B cell (primary cell): ENCODE results near the gene CTH. TPM values are rescaled to one million over a fixed set of nuclear protein-coding genes. Genes with fewer than 3 reads are reported as not detected.
A peak's percentile ranks its signal among the peaks of the same experiment; 100 is the strongest.
"Not testable (repeated sequence)": the region's sequence is repeated elsewhere in the genome, so short reads cannot be mapped to it uniquely, and the experiment has no call there.

ENCODE experiments used
- ATAC-seq: fragments of 200-7000 bp; cut with Tn5 transposase; one replicate; pipeline ENCODE4 v1.10.0; 2021; ENCODE audit warnings: low read depth, mild to moderate bottlenecking, moderate number of reproducible peaks, moderate library complexity
- CTCF ChIA-PET: fragments of 350-600 bp; sonication (Branson Sonifier 250); formaldehyde crosslinking; loops from one replicate; lab custom pipeline; 2021; ENCODE audit warnings: antibody characterized with exemption, inconsistent platforms; lab: Charles Lee
- POLR2A ChIA-PET: fragments of 350-600 bp; sonication (Branson Sonifier 250); formaldehyde crosslinking; loops from one replicate; lab custom pipeline; 2021; ENCODE audit warnings: antibody characterized with exemption; lab: Charles Lee
- DNase-seq: peaks from one replicate; pipeline ENCODE4 v3.0.0; 2013
- H2AFZ ChIP-seq: 2 replicates; pipeline ENCODE4 v1.6.1; 2012; ENCODE audit warnings: mild to moderate bottlenecking, low read depth, low read length; ENCODE audit not compliant: insufficient read depth, poor library complexity, severe bottlenecking
- H3K27ac ChIP-seq, 2 donors: 1 replicate in 1 of 2; 2 replicates in 1 of 2; pipeline ENCODE4 v1.5.1; 2012 to 2013; ENCODE audit warnings: low read length in 2 of 2, mild to moderate bottlenecking in 2 of 2, moderate library complexity in 1 of 2
- H3K27me3 ChIP-seq, 4 experiments: fragments of 200-600 bp in 1 of 4; sonication (generic) in 1 of 4; replicated peaks in 1 of 4; 1 replicate in 2 of 4; 2 replicates in 2 of 4; pipeline versions ENCODE4 v1.6.1 to v1.7.0; 2013 to 2016; ENCODE audit warnings: low read length in 3 of 4, mild to moderate bottlenecking in 2 of 4, mixed read lengths in 1 of 4, moderate library complexity in 1 of 4; ENCODE audit not compliant: insufficient read depth in 4 of 4, control insufficient read depth in 3 of 4; ENCODE audit errors: control extremely low read depth in 1 of 4
- H3K36me3 ChIP-seq, 2 experiments: replicated peaks in 1 of 2; 1 replicate in 1 of 2; 2 replicates in 1 of 2; pipeline versions ENCODE4 v1.6.1 to v1.7.1; 2013; ENCODE audit warnings: low read length in 1 of 2; ENCODE audit not compliant: insufficient read depth in 2 of 2, control insufficient read depth in 1 of 2; ENCODE audit errors: control extremely low read depth in 1 of 2, extremely low read depth in 1 of 2
- H3K4me1 ChIP-seq, 2 donors: fragments of 200-600 bp in 1 of 2; sonication (generic) in 1 of 2; 1 replicate in 1 of 2; 2 replicates in 1 of 2; pipeline versions ENCODE4 v1.5.1 to v1.6.1; 2013 to 2017; ENCODE audit warnings: low read length in 2 of 2; ENCODE audit not compliant: control insufficient read depth in 2 of 2, insufficient read depth in 2 of 2
- H3K4me2 ChIP-seq: replicated peaks from 2 replicates; pipeline ENCODE3; 2012; ENCODE audit warnings: mild to moderate bottlenecking, low read depth, low read length; ENCODE audit not compliant: poor library complexity, severe bottlenecking
- H3K4me3 ChIP-seq, 5 experiments: fragments of 200-600 bp in 1 of 5; sonication (generic) in 1 of 5; 1 replicate in 3 of 5; 2 replicates in 2 of 5; pipeline versions ENCODE4 v1.5.1 to v1.7.0; 2011 to 2016; ENCODE audit warnings: low read length in 4 of 5, mild to moderate bottlenecking in 4 of 5, low read depth in 2 of 5, control low read depth in 1 of 5, moderate library complexity in 1 of 5; ENCODE audit not compliant: insufficient read depth in 1 of 5; ENCODE audit errors: control extremely low read depth in 1 of 5, extremely low read depth in 1 of 5
- H3K79me2 ChIP-seq: fragments of 200-600 bp; sonication (generic); one replicate; pipeline ENCODE4 v1.6.0; 2016; ENCODE audit warnings: low read length; ENCODE audit not compliant: control insufficient read depth, insufficient read depth
- H3K9ac ChIP-seq: fragments of 200-600 bp; sonication (generic); 2 replicates; pipeline ENCODE4 v1.6.1; 2017; ENCODE audit warnings: mild to moderate bottlenecking, low read length, moderate library complexity
- H3K9me3 ChIP-seq, 3 donors: one replicate each; pipeline versions ENCODE4 v1.6.1 to v1.7.1; 2013; ENCODE audit warnings: low read length in 2 of 3; ENCODE audit not compliant: control insufficient read depth in 2 of 3, insufficient read depth in 1 of 3; ENCODE audit errors: control extremely low read depth in 1 of 3
- H4K20me1 ChIP-seq: 2 replicates; pipeline ENCODE4 v1.6.0; 2012; ENCODE audit warnings: mild to moderate bottlenecking, low read length; ENCODE audit not compliant: insufficient read depth, control insufficient read depth, poor library complexity, severe bottlenecking
- H3K27ac Mint-ChIP-seq: one replicate; pipeline ENCODE4 v1.8.0; 2021; ENCODE audit warnings: mixed read lengths
- H3K27me3 Mint-ChIP-seq: one replicate; pipeline ENCODE4 v1.8.0; 2021; ENCODE audit warnings: mixed read lengths
- H3K4me1 Mint-ChIP-seq: one replicate; pipeline ENCODE4 v1.8.0; 2021; ENCODE audit warnings: mixed read lengths
- H3K4me3 Mint-ChIP-seq: one replicate; pipeline ENCODE4 v1.8.0; 2021; ENCODE audit warnings: mixed read lengths
- H3K9me3 Mint-ChIP-seq: one replicate; pipeline ENCODE4 v1.8.0; 2022; ENCODE audit warnings: mixed read lengths; ENCODE audit not compliant: insufficient read depth
- CTCF ChIP-seq: fragments of 200-600 bp; IDR thresholded peaks from one replicate; pipeline ENCODE4 v1.8.0; 2022; ENCODE audit warnings: antibody characterized with exemption, mild to moderate bottlenecking
- EZH2 ChIP-seq: IDR thresholded peaks from 2 replicates; pipeline ENCODE4 v1.6.1; 2012; ENCODE audit warnings: borderline replicate concordance, low read depth, mild to moderate bottlenecking, moderate library complexity, low read length; ENCODE audit not compliant: insufficient read depth, poor library complexity, severe bottlenecking
- WGBS: methylation state at CpG from one replicate; pipeline ENCODE4 v1.1.5; 2013; ENCODE audit warnings: missing lambda C conversion rate; ENCODE audit not compliant: insufficient coverage; 5-methylcytosine and 5-hydroxymethylcytosine counted together
- intact Hi-C: fragments of 100-400 bp; cut with micrococcal nuclease; formaldehyde crosslinking; loops from one replicate; pipeline ENCODE4 v1.10.0; 2022
- polyA plus RNA-seq: library from polyadenylated mRNA; depleted of rRNA; stranded (reverse); fragments of >200 nt; gene quantifications from 2 replicates; pipeline ENCODE4 v1.2.3, GENCODE V29; 2012
- total RNA-seq, 2 donors: library from RNA; stranded (reverse); fragments of 120-200 nt in 1 of 2; gene quantifications; 1 replicate in 1 of 2; 2 replicates in 1 of 2; pipeline versions ENCODE4 v1.2.3 to v1.2.4, GENCODE V29; 2013 to 2022

Gene CTH
- total and polyA plus RNA-seq, 2 donors (not counting 1 experiment from before 2014, with no cell fraction given) = 0.84 to 4.9 TPM

GRCh38 chr1:70411360-70411844, 334 bp downstream of the CTH start:
- TF ChIP-seq EZH2 (no peak), CTCF (no peak)
- peaks cover 24% of the 10 kb centered on the region for H3K4me1 Mint-ChIP-seq
- WGBS = 2% methylated on average over 8 of the region's 17 CpGs
- Histone ChIP-seq H3K79me2 (no peaks in the 10 kb centered on the region), H3K9ac (peak overlapping the region; percentile 84), H3K27ac (peak overlapping the region; percentile 90 to 94), H2AFZ (peak overlapping the region; percentile 99), H4K20me1 (no peaks in the 10 kb centered on the region), H3K36me3 (no peaks in the 10 kb centered on the region), H3K9me3 (no peaks in the 10 kb centered on the region), H3K27me3 (no peaks in the 10 kb centered on the region), H3K4me1 (peaks cover 13 to 24% of the 10 kb centered on the region in 2 donors), H3K4me2 (peak overlapping the region; percentile 100), H3K4me3 (peak overlapping the region; percentile 72 to 98 (median 84))
- peak overlapping the region; percentile 98 for H3K27ac Mint-ChIP-seq
- no peaks in the 10 kb centered on the region for H3K9me3 Mint-ChIP-seq
- ChIA-PET POLR2A (interaction anchor here (0.5 to 2.1 kb wide), 5 partner anchors 57 to 206 kb away, joined by 3 to 20 read pairs (median 5); partner anchors contain the start of genes ANKRD13C, LRRC40 and SRSF11), CTCF (interaction anchor here (0.6 to 3.4 kb wide), 4 partner anchors 8 to 669 kb away, joined by 3 to 16 read pairs (median 6); partner anchors contain the start of genes ANKRD13C and ZRANB2)
- DNase-seq (no peak), ATAC-seq (no peak)
- H3K4me3 Mint-ChIP-seq = peak overlapping the region; percentile 91
- intact Hi-C loops = loop anchor here (1.0 kb wide), 2 partner anchors 190 to 206 kb away; partner anchors contain the start of genes LRRC40 and SRSF11
- H3K27me3 Mint-ChIP-seq = peaks cover 6% of the 10 kb centered on the region

DNA sequence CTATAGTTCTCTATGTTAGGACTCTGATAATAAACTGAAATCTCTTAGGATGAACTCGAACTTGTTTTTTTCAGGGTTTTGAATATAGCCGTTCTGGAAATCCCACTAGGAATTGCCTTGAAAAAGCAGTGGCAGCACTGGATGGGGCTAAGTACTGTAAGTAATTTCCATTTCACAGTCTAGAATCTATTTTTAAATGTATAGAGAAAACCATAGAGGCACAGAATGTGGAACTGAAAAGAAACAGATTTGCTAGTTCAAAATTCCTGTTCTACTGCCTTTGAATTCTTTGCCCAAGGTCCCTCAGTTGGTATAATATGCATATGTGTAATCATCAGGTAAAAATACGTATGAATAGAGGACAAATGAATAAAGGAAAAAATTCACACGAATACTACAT, 4.8 kb downstream of the CTH start:
- POLR2A ChIA-PET = no interaction called here
- Histone ChIP-seq H3K27me3 (no peaks in the 10 kb centered on the region), H3K9me3 (no peaks in the 10 kb centered on the region), H3K79me2 (no peaks in the 10 kb centered on the region), H3K4me2 (no peak overlapping the region), H3K36me3 (no peaks in the 10 kb centered on the region), H2AFZ (no peak overlapping the region), H3K4me3 (no peak overlapping the region), H3K27ac (no peak overlapping the region), H3K4me1 (peaks cover 9 to 18% of the 10 kb centered on the region in 2 donors), H4K20me1 (no peaks in the 10 kb centered on the region), H3K9ac (no peak overlapping the region)
- Mint-ChIP-seq H3K4me3 (no peak overlapping the region), H3K27me3 (no peaks in the 10 kb centered on the region), H3K4me1 (peaks cover 16% of the 10 kb centered on the region), H3K9me3 (no peaks in the 10 kb centered on the region), H3K27ac (no peak overlapping the region)
- no peak for TF ChIP-seq CTCF
- TF ChIP-seq EZH2 = no peak
- 69% methylated on average over 2 of the region's 4 CpGs for WGBS
- CTCF ChIA-PET = no interaction called here
- DNase-seq = no peak
- no peak for ATAC-seq
- intact Hi-C loops = no loop called here

DNA sequence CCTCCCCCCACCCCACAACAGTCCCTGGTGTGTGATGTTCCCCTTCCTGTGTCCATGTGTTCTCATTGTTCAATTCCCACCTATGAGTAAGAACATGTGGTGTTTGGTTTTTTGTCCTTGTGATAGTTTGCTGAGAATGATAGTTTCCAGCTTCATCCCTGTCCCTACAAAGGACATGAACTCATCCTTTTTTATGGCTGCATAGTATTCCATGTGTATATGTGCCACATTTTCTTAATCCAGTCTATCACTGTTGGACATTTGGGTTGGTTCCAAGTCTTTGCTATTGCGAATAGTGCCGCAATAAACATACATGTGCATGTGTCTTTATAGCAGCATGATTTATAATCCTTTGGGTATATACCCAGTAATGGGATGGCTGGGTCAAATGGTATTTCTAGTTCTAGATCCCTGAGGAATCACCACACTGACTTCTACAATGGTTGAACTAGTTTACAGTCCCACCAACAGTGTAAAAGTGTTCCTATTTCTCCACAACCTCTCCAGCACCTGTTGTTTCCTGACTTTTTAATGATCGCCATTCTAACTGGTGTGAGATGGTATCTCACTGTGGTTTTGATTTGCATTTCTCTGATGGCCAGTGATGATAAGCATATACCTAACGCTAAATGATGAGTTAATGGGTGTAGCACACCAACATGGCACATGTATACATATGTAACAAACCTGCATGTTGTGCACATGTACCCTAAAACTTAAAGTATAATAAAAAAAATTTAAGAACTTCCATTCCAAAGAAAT, 8.1 kb downstream of the CTH start:
- H4K20me1 ChIP-seq, H3K4me3 ChIP-seq, H3K27me3 Mint-ChIP-seq, H3K4me2 ChIP-seq, CTCF ChIA-PET, H3K4me1 ChIP-seq, ATAC-seq, H3K27ac ChIP-seq, H3K79me2 ChIP-seq, POLR2A ChIA-PET, H3K9ac ChIP-seq, H3K9me3 ChIP-seq, H3K4me1 Mint-ChIP-seq, H2AFZ ChIP-seq, H3K27ac Mint-ChIP-seq, H3K9me3 Mint-ChIP-seq, H3K36me3 ChIP-seq, intact Hi-C loops, H3K4me3 Mint-ChIP-seq, H3K27me3 ChIP-seq, DNase-seq: not testable (repeated sequence)
- WGBS = no CpG with 5 or more reads among the region's 4 CpGs
